Activated naive CD8-positive, alpha-beta T cell treated with anti-CD3 and anti-CD28 coated beads, Interleukin-2, amount 10 ng/mL, durations not matched to agents 7 days and 5 days (primary cell): ENCODE data around the gene VAMP1. TPM values are rescaled to one million over a fixed set of nuclear protein-coding genes. Genes with fewer than 3 reads are reported as not detected.
A peak's percentile ranks its signal among the peaks of the same experiment; 100 is the strongest.
"Not testable (repeated sequence)": the region's sequence is repeated elsewhere in the genome, so short reads cannot be mapped to it uniquely, and the experiment has no call there.

Experiments used
- ATAC-seq: fragments of 150-1000 bp; cut with Tn5 transposase; one replicate; pipeline ENCODE4 v1.10.0; 2021; ENCODE audit warnings: low read depth, moderate library complexity
- POLR2A ChIA-PET: fragments of 350-600 bp; sonication (Branson Sonifier 250); formaldehyde crosslinking; loops from one replicate; lab custom pipeline; 2021; ENCODE audit warnings: antibody characterized with exemption; lab: Charles Lee
- DNase-seq: peaks from one replicate; pipeline ENCODE4 v3.0.0; 2021
- H3K27ac Mint-ChIP-seq: one replicate; pipeline ENCODE4 v1.8.0; 2022; ENCODE audit warnings: mild to moderate bottlenecking, mixed read lengths
- H3K27me3 Mint-ChIP-seq: one replicate; pipeline ENCODE4 v1.8.0; 2022; ENCODE audit warnings: mild to moderate bottlenecking, moderate library complexity, mixed read lengths
- H3K36me3 Mint-ChIP-seq: one replicate; pipeline ENCODE4 v1.8.0; 2021; ENCODE audit warnings: mild to moderate bottlenecking, mixed read lengths
- H3K4me1 Mint-ChIP-seq: one replicate; pipeline ENCODE4 v1.8.0; 2021; ENCODE audit warnings: mixed read lengths
- H3K4me3 Mint-ChIP-seq: one replicate; pipeline ENCODE4 v1.8.0; 2022; ENCODE audit warnings: mild to moderate bottlenecking, moderate library complexity, mixed read lengths
- H3K9me3 Mint-ChIP-seq: one replicate; pipeline ENCODE4 v1.8.0; 2021; ENCODE audit warnings: mixed read lengths
- total RNA-seq, 2 experiments: library from RNA; stranded (reverse); gene quantifications; one replicate each; pipeline ENCODE4 v1.2.3, GENCODE V29; 2021

The VAMP1 gene
- total RNA-seq, 2 experiments from 2014 or later: 65.5 to 72.1 TPM

- Mint-ChIP-seq H3K36me3 (peaks cover 7% of the 10 kb centered on the region), H3K4me1 (peaks cover 6% of the 10 kb centered on the region), H3K9me3 (no peaks in the 10 kb centered on the region), H3K27me3 (no peaks in the 10 kb centered on the region), H3K27ac (no peak overlapping the region), H3K4me3 (no peak overlapping the region)
- no peak for DNase-seq
- POLR2A ChIA-PET: interaction anchor here (0.6 to 1.1 kb wide), 5 partner anchors 19 to 383 kb away, joined by 3 to 7 read pairs (median 4); partner anchors contain the start of gene VAMP1
- ATAC-seq: no peak
Observed at GRCh38 chr12:6489449-6489848, 19.0 kb upstream of the VAMP1 start.

GRCh38 chr12:6488240-6488639, 17.8 kb upstream of the VAMP1 start:
- peaks cover 7% of the 10 kb centered on the region for H3K36me3 Mint-ChIP-seq
- peaks cover 6% of the 10 kb centered on the region for H3K4me1 Mint-ChIP-seq
- no peak overlapping the region for H3K27ac Mint-ChIP-seq
- no peak overlapping the region for H3K4me3 Mint-ChIP-seq
- no peak for ATAC-seq
- no peaks in the 10 kb centered on the region for H3K9me3 Mint-ChIP-seq
- no peak for DNase-seq
- POLR2A ChIA-PET: interaction anchor here (0.7 to 1.1 kb wide), 3 partner anchors 17 to 64 kb away, joined by 4 to 8 read pairs (median 5); partner anchors contain the start of gene VAMP1
- H3K27me3 Mint-ChIP-seq: no peaks in the 10 kb centered on the region

- Mint-ChIP-seq H3K36me3 (no peaks in the 10 kb centered on the region), H3K4me3 (no peak overlapping the region), H3K27me3 (peaks cover 8% of the 10 kb centered on the region), H3K27ac (no peak overlapping the region), H3K4me1 (no peaks in the 10 kb centered on the region), H3K9me3 (no peaks in the 10 kb centered on the region)
- ATAC-seq: no peak
- no peak for DNase-seq
- POLR2A ChIA-PET: interaction anchor here (0.6 to 1.4 kb wide), 2 partner anchors 54 to 202 kb away, joined by 3 to 4 read pairs; no protein-coding TSS in a partner anchor
Observed at GRCh38 chr12:6478416-6478815, 7.9 kb upstream of the VAMP1 start.

GRCh38 chr12:6477601-6478377, 7.3 kb upstream of the VAMP1 start:
- H3K4me3 Mint-ChIP-seq, H3K36me3 Mint-ChIP-seq, DNase-seq, H3K4me1 Mint-ChIP-seq, H3K9me3 Mint-ChIP-seq, H3K27ac Mint-ChIP-seq, ATAC-seq: not testable (repeated sequence)
- POLR2A ChIA-PET: interaction anchor here (0.6 kb wide), 1 partner anchor 24 kb away, joined by 5 read pairs; no protein-coding TSS in a partner anchor
- H3K27me3 Mint-ChIP-seq: peaks cover 11% of the 10 kb centered on the region

- Mint-ChIP-seq H3K27me3 (peaks cover 11% of the 10 kb centered on the region), H3K9me3 (no peaks in the 10 kb centered on the region), H3K4me3 (no peak overlapping the region), H3K36me3 (no peaks in the 10 kb centered on the region), H3K27ac (no peak overlapping the region), H3K4me1 (peaks cover 4% of the 10 kb centered on the region)
- no peak for DNase-seq
- ATAC-seq: no peak
- POLR2A ChIA-PET: no interaction called here
Observed at GRCh38 chr12:6476489-6476888, 6.0 kb upstream of the VAMP1 start.

- H3K4me1 Mint-ChIP-seq, POLR2A ChIA-PET: not testable (repeated sequence)
Observed at GRCh38 chr12:6475233-6475975, 4.9 kb upstream of the VAMP1 start.

GRCh38 chr12:6472491-6472890, 2.0 kb upstream of the VAMP1 start:
- H3K36me3 Mint-ChIP-seq: no peaks in the 10 kb centered on the region
- no peak overlapping the region for H3K4me3 Mint-ChIP-seq
- H3K9me3 Mint-ChIP-seq: no peaks in the 10 kb centered on the region
- peaks cover 28% of the 10 kb centered on the region for H3K4me1 Mint-ChIP-seq
- ATAC-seq (no peak), DNase-seq (no peak)
- POLR2A ChIA-PET: interaction anchor here (0.6 to 4.9 kb wide), 4 partner anchors 16 to 217 kb away, joined by 4 to 108 read pairs (median 40); partner anchors contain the start of genes GAPDH, MRPL51, NCAPD2 and ZNF384
- H3K27me3 Mint-ChIP-seq: peaks cover 8% of the 10 kb centered on the region
- no peak overlapping the region for H3K27ac Mint-ChIP-seq

More at GRCh38 chr12:6475233-6475975, 4.9 kb upstream of the VAMP1 start:
- H3K9me3 Mint-ChIP-seq, DNase-seq, H3K4me3 Mint-ChIP-seq, H3K27ac Mint-ChIP-seq, H3K36me3 Mint-ChIP-seq, ATAC-seq: not testable (repeated sequence)
- H3K27me3 Mint-ChIP-seq: peaks cover 11% of the 10 kb centered on the region

- POLR2A ChIA-PET: interaction anchor here (2.6 to 4.9 kb wide), 6 partner anchors 12 to 65 kb away, joined by 8 to 108 read pairs (median 71); partner anchors contain the start of genes CD27, GAPDH, MRPL51 and NCAPD2
- no peak for ATAC-seq
- H3K36me3 Mint-ChIP-seq: peaks cover 3% of the 10 kb centered on the region
- H3K4me3 Mint-ChIP-seq: no peak overlapping the region
- H3K9me3 Mint-ChIP-seq: no peaks in the 10 kb centered on the region
- peaks cover 33% of the 10 kb centered on the region for H3K4me1 Mint-ChIP-seq
- no peak for DNase-seq
- no peak overlapping the region for H3K27ac Mint-ChIP-seq
- peaks cover 8% of the 10 kb centered on the region for H3K27me3 Mint-ChIP-seq
Observed at GRCh38 chr12:6471989-6472360, 1.5 kb upstream of the VAMP1 start.

- H3K27me3 Mint-ChIP-seq: peaks cover 7% of the 10 kb centered on the region
- H3K27ac Mint-ChIP-seq: peak overlapping the region; percentile 88
- no peak for ATAC-seq
- H3K4me1 Mint-ChIP-seq: peaks cover 48% of the 10 kb centered on the region
- no peak for DNase-seq
- no peaks in the 10 kb centered on the region for H3K9me3 Mint-ChIP-seq
- POLR2A ChIA-PET: interaction anchor here (0.5 to 4.9 kb wide), 39 partner anchors 10 to 403 kb away, joined by 3 to 108 read pairs (median 4); partner anchors contain the start of genes CD27, COPS7A, GAPDH and IFFO1
- H3K36me3 Mint-ChIP-seq: peaks cover 12% of the 10 kb centered on the region
- peak overlapping the region; percentile 95 for H3K4me3 Mint-ChIP-seq
Observed at GRCh38 chr12:6469609-6470374, 685 bp downstream of the VAMP1 start.

- POLR2A ChIA-PET: interaction anchor here (2.8 to 4.9 kb wide), 7 partner anchors 9 to 133 kb away, joined by 16 to 108 read pairs (median 70); partner anchors contain the start of genes CD27, GAPDH, MRPL51 and NCAPD2
- Mint-ChIP-seq H3K4me3 (peak overlapping the region; percentile 95), H3K27me3 (peaks cover 3% of the 10 kb centered on the region), H3K4me1 (peaks cover 55% of the 10 kb centered on the region), H3K9me3 (no peaks in the 10 kb centered on the region), H3K36me3 (peaks cover 19% of the 10 kb centered on the region), H3K27ac (peak overlapping the region; percentile 88)
- ATAC-seq (no peak), DNase-seq (no peak)
Observed at GRCh38 chr12:6469092-6469491, 1.4 kb downstream of the VAMP1 start.

- DNase-seq (no peak), ATAC-seq (no peak)
- Mint-ChIP-seq H3K4me3 (peak overlapping the region; percentile 95), H3K4me1 (peaks cover 64% of the 10 kb centered on the region), H3K27ac (peak overlapping the region; percentile 88), H3K27me3 (peaks cover 3% of the 10 kb centered on the region), H3K36me3 (peaks cover 25% of the 10 kb centered on the region), H3K9me3 (no peaks in the 10 kb centered on the region)
- POLR2A ChIA-PET: interaction anchor here (1.1 to 4.9 kb wide), 6 partner anchors 16 to 69 kb away, joined by 7 to 108 read pairs (median 68); partner anchors contain the start of genes CD27, GAPDH, MRPL51 and NCAPD2
Observed at GRCh38 chr12:6468283-6468575, 2.2 kb downstream of the VAMP1 start.

- ATAC-seq, H3K27me3 Mint-ChIP-seq, H3K9me3 Mint-ChIP-seq, DNase-seq: not testable (repeated sequence)
- Mint-ChIP-seq H3K27ac (peak overlapping the region; percentile 12), H3K36me3 (peaks cover 30% of the 10 kb centered on the region), H3K4me3 (peak overlapping the region; percentile 95), H3K4me1 (peaks cover 69% of the 10 kb centered on the region)
- POLR2A ChIA-PET: interaction anchor here (1.1 to 4.9 kb wide), 4 partner anchors 16 to 42 kb away, joined by 7 to 108 read pairs (median 58); partner anchors contain the start of genes MRPL51, NCAPD2 and TAPBPL
Observed at GRCh38 chr12:6467571-6468282, 2.8 kb downstream of the VAMP1 start.
